Measurements from ENCODE around the gene LRPPRC.
A peak's percentile ranks its signal among the peaks of the same experiment; 100 is the strongest.
"Not testable (repeated sequence)": the region's sequence is repeated elsewhere in the genome, so short reads cannot be mapped to it uniquely, and the experiment has no call there.

The LRPPRC gene

DNA sequence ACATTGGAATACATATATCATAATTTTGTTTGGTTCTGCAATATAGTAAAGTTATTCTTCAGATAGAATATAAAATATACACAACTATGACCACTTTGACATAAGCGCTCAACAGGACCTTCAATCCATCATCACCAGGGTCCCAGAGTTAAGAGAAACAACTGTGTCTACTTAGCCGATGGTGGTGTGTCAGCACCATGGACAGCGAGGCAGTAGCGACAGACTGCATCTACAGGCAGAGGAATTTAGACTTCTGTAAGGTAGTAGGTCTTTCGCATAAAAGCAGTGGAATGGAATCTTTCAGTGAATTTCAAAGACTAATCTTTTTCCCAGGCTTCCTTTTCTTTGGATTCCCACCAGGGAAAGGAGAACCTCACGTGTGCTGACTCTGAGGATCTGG lies 20.5 kb upstream of the LRPPRC start:
- Histone ChIP-seq H2AFZ (ENCODE audit: low read depth, low read length) (no peak overlapping the region), H3K9me3 (ENCODE audit: control insufficient read depth, low read length) (no peaks in the 10 kb centered on the region), H3K4me3 (ENCODE audit: insufficient read depth in 1 of 2, low read depth in 1 of 2, low read length in 2 of 2) (no peak overlapping the region), H3K14ac (ENCODE audit: low read length in 2 of 2) (no peak overlapping the region), H3K23ac (ENCODE audit: low read length in 2 of 2) (no peak overlapping the region), H2BK5ac (ENCODE audit: low read depth, low read length, poor library complexity, severe bottlenecking) (no peak overlapping the region), H2AK5ac (ENCODE audit: low read length, severe bottlenecking) (no peak overlapping the region), H2BK15ac (ENCODE audit: low read depth, poor library complexity, severe bottlenecking) (no peak overlapping the region), H2BK12ac (ENCODE audit: low read length in 2 of 2) (no peak overlapping the region), H3K4ac (ENCODE audit: low read depth in 1 of 2, low read length in 2 of 2) (no peak overlapping the region), H4K8ac (ENCODE audit: low read length) (no peak overlapping the region), H3K36me3 (ENCODE audit: control insufficient read depth in 1 of 2, insufficient read depth in 2 of 2, low read depth in 1 of 2, low read length in 2 of 2) (no peaks in the 10 kb centered on the region), H3K4me1 (ENCODE audit: control insufficient read depth, insufficient read depth, low read depth, low read length) (no peaks in the 10 kb centered on the region), H2BK120ac (ENCODE audit: low read depth, low read length) (no peak overlapping the region), H3K4me2 (ENCODE audit: low read length, poor library complexity, severe bottlenecking) (no peak overlapping the region), H3K27me3 (ENCODE audit: control insufficient read depth in 1 of 2, insufficient read depth in 1 of 2, low read length in 2 of 2) (peaks cover 9 to 18% of the 10 kb centered on the region in 2 experiments), H3K27ac (ENCODE audit: low read length, poor library complexity, severe bottlenecking) (no peak overlapping the region), H4K91ac (ENCODE audit: low read length) (no peak overlapping the region), H3K18ac (ENCODE audit: low read depth in 1 of 2, low read length in 2 of 2) (no peak overlapping the region), H3K79me1 (replicated peaks; ENCODE audit: low read length, poor library complexity, severe bottlenecking) (no peaks in the 10 kb centered on the region), H3K9ac (ENCODE audit: low read length) (no peak overlapping the region)
- 51% methylated on average over 5 of the region's 6 CpGs for WGBS
- DNase-seq, result peak; percentile 60

DNA sequence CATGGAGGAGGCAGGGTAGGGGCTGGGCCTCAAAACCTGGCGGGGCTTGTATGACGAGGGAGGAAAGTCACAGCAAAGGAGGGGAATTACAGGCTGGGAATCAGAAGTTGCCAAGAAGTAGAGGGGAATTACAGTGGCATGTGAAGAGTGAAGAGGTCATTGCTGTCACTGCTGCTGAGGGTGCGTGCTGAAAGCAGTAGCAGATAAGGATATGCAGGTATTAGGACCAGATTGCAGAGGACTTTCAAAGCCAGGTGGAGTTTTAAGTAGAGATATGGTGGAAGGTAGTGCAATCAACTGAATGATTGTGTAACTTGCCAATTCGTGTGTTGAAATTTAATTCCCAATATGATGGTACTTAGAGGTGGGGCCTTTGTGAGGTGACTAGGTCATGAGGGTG lies 19.4 kb upstream of the LRPPRC start:
- Histone ChIP-seq H3K14ac (ENCODE audit: low read length in 2 of 2) (no peak overlapping the region), H3K4ac (ENCODE audit: low read depth in 1 of 2, low read length in 2 of 2) (no peak overlapping the region), H3K9ac (ENCODE audit: low read length) (no peak overlapping the region), H2AFZ (ENCODE audit: low read depth, low read length) (no peak overlapping the region), H2AK5ac (ENCODE audit: low read length, severe bottlenecking) (no peak overlapping the region), H2BK12ac (ENCODE audit: low read length in 2 of 2) (no peak overlapping the region), H3K4me2 (ENCODE audit: low read length, poor library complexity, severe bottlenecking) (no peak overlapping the region), H4K91ac (ENCODE audit: low read length) (no peak overlapping the region), H3K79me1 (replicated peaks; ENCODE audit: low read length, poor library complexity, severe bottlenecking) (no peaks in the 10 kb centered on the region), H2BK120ac (ENCODE audit: low read depth, low read length) (no peak overlapping the region), H3K18ac (ENCODE audit: low read depth in 1 of 2, low read length in 2 of 2) (no peak overlapping the region), H3K4me3 (ENCODE audit: insufficient read depth in 1 of 2, low read depth in 1 of 2, low read length in 2 of 2) (no peak overlapping the region), H3K9me3 (ENCODE audit: control insufficient read depth, low read length) (no peaks in the 10 kb centered on the region), H4K8ac (ENCODE audit: low read length) (no peak overlapping the region), H3K36me3 (ENCODE audit: control insufficient read depth in 1 of 2, insufficient read depth in 2 of 2, low read depth in 1 of 2, low read length in 2 of 2) (no peaks in the 10 kb centered on the region), H2BK5ac (ENCODE audit: low read depth, low read length, poor library complexity, severe bottlenecking) (no peak overlapping the region), H3K27me3 (ENCODE audit: control insufficient read depth in 1 of 2, insufficient read depth in 1 of 2, low read length in 2 of 2) (peaks cover 5 to 27% of the 10 kb centered on the region in 2 experiments), H3K23ac (ENCODE audit: low read length in 2 of 2) (no peak overlapping the region), H3K4me1 (ENCODE audit: control insufficient read depth, insufficient read depth, low read depth, low read length) (no peaks in the 10 kb centered on the region), H2BK15ac (ENCODE audit: low read depth, poor library complexity, severe bottlenecking) (no peak overlapping the region), H3K27ac (ENCODE audit: low read length, poor library complexity, severe bottlenecking) (no peak overlapping the region)
- 75% methylated on average over 4 of the region's 4 CpGs for WGBS
- no peak for DNase-seq

DNA sequence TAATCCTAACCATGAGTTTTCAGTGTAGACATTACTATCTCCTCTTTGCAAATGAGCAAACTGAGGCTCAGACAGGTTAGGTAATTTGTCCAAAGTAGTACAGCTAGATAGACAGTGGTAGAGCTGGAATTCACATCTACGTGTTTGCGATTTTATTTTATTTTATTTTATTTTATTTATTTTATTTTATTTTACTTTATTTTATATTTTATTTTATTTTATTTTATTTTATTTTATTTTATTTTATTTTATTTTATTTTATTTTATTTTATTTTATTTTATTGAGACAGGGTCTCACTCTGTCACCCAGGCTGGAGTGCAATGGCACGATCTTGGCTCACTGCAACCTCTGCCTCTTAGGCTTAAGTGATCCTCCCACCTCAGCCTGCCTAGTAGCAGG lies 17.4 kb upstream of the LRPPRC start:
- H3K4me2 ChIP-seq (ENCODE audit: low read length, poor library complexity, severe bottlenecking); H3K4me3 ChIP-seq (ENCODE audit: insufficient read depth in 1 of 2, low read depth in 1 of 2, low read length in 2 of 2); H2BK120ac ChIP-seq (ENCODE audit: low read depth, low read length); H3K36me3 ChIP-seq (ENCODE audit: control insufficient read depth in 1 of 2, insufficient read depth in 2 of 2, low read depth in 1 of 2, low read length in 2 of 2); H3K79me1 ChIP-seq (replicated peaks; ENCODE audit: low read length, poor library complexity, severe bottlenecking); H2BK5ac ChIP-seq (ENCODE audit: low read depth, low read length, poor library complexity, severe bottlenecking); H3K27ac ChIP-seq (ENCODE audit: low read length, poor library complexity, severe bottlenecking); H3K14ac ChIP-seq (ENCODE audit: low read length in 2 of 2); H3K23ac ChIP-seq (ENCODE audit: low read length in 2 of 2); H3K4ac ChIP-seq (ENCODE audit: low read depth in 1 of 2, low read length in 2 of 2); H2AK5ac ChIP-seq (ENCODE audit: low read length, severe bottlenecking); H4K8ac ChIP-seq (ENCODE audit: low read length); H2BK12ac ChIP-seq (ENCODE audit: low read length in 2 of 2); H2BK15ac ChIP-seq (ENCODE audit: low read depth, poor library complexity, severe bottlenecking); H2AFZ ChIP-seq (ENCODE audit: low read depth, low read length); H3K9me3 ChIP-seq (ENCODE audit: control insufficient read depth, low read length); H3K4me1 ChIP-seq (ENCODE audit: control insufficient read depth, insufficient read depth, low read depth, low read length); H4K91ac ChIP-seq (ENCODE audit: low read length); DNase-seq; H3K9ac ChIP-seq (ENCODE audit: low read length); H3K18ac ChIP-seq (ENCODE audit: low read depth in 1 of 2, low read length in 2 of 2): not testable (repeated sequence)
- WGBS, result 71% methylated on average over 1 of the region's 3 CpGs
- peaks cover 14 to 38% of the 10 kb centered on the region in 2 experiments for H3K27me3 ChIP-seq (ENCODE audit: control insufficient read depth in 1 of 2, insufficient read depth in 1 of 2, low read length in 2 of 2)

DNA sequence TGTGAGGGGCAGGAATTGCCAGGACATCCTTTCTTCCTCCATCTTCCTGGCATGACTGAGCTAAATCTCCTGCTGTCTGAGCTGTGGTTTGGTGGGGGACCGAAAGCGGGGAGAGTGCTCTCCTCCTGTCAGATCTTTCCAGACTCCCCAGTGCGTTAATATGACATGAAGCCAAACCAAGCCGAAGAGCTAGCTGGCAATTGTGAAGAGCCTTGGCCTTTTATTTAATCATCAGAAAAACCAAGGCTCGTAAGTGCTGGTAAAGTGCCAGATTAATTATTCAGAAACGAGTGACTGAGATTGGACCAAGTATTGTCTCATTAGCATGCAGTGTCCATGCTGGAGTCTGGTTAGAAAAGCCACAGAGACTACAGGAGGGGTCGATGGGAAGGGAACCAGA lies 14.5 kb upstream of the LRPPRC start:
- H3K4me3 ChIP-seq (ENCODE audit: insufficient read depth in 1 of 2, low read depth in 1 of 2, low read length in 2 of 2), result no peak overlapping the region
- no peak overlapping the region for H2AK5ac ChIP-seq (ENCODE audit: low read length, severe bottlenecking)
- no peak overlapping the region for H4K8ac ChIP-seq (ENCODE audit: low read length)
- H3K4me1 ChIP-seq (ENCODE audit: control insufficient read depth, insufficient read depth, low read depth, low read length), result no peaks in the 10 kb centered on the region
- H2BK120ac ChIP-seq (ENCODE audit: low read depth, low read length), result no peak overlapping the region
- H3K4ac ChIP-seq (ENCODE audit: low read depth in 1 of 2, low read length in 2 of 2), result no peak overlapping the region
- H2AFZ ChIP-seq (ENCODE audit: low read depth, low read length), result no peak overlapping the region
- WGBS, result 64% methylated on average over 7 of the region's 7 CpGs
- H3K18ac ChIP-seq (ENCODE audit: low read depth in 1 of 2, low read length in 2 of 2), result no peak overlapping the region
- DNase-seq, result no peak
- no peak overlapping the region for H2BK15ac ChIP-seq (ENCODE audit: low read depth, poor library complexity, severe bottlenecking)
- H3K79me1 ChIP-seq (replicated peaks; ENCODE audit: low read length, poor library complexity, severe bottlenecking), result no peaks in the 10 kb centered on the region
- H3K4me2 ChIP-seq (ENCODE audit: low read length, poor library complexity, severe bottlenecking), result no peak overlapping the region
- H3K14ac ChIP-seq (ENCODE audit: low read length in 2 of 2), result no peak overlapping the region
- H4K91ac ChIP-seq (ENCODE audit: low read length), result no peak overlapping the region
- H3K9me3 ChIP-seq (ENCODE audit: control insufficient read depth, low read length), result no peaks in the 10 kb centered on the region
- H3K36me3 ChIP-seq (ENCODE audit: control insufficient read depth in 1 of 2, insufficient read depth in 2 of 2, low read depth in 1 of 2, low read length in 2 of 2), result no peaks in the 10 kb centered on the region
- H3K27ac ChIP-seq (ENCODE audit: low read length, poor library complexity, severe bottlenecking), result no peak overlapping the region
- no peak overlapping the region for H2BK5ac ChIP-seq (ENCODE audit: low read depth, low read length, poor library complexity, severe bottlenecking)
- no peak overlapping the region for H3K23ac ChIP-seq (ENCODE audit: low read length in 2 of 2)
- peaks cover 14 to 38% of the 10 kb centered on the region in 2 experiments for H3K27me3 ChIP-seq (ENCODE audit: control insufficient read depth in 1 of 2, insufficient read depth in 1 of 2, low read length in 2 of 2)
- H3K9ac ChIP-seq (ENCODE audit: low read length), result no peak overlapping the region
- no peak overlapping the region for H2BK12ac ChIP-seq (ENCODE audit: low read length in 2 of 2)
